Measurements from ENCODE around the gene PSMD8.

Gene PSMD8

GRCh38 chr19:38374332-38375097 is at the start of gene PSMD8:
Gene PSMD8, plus strand, starts transcription at chr19:38374571. Its CDS starts 31 bp downstream, at chr19:38374602.
- TF ChIP-seq EZH2phosphoT487 (IDR thresholded peaks at IDR 0.05; ENCODE audit: low read depth) (no peak), CTCF (IDR thresholded peaks at IDR 0.05; ENCODE audit: low read depth, low read length) (peak; percentile 39)
- no peaks in the 10 kb centered on the region for H3K9me3 ChIP-seq (ENCODE audit: insufficient read depth, low read length)
- H3K27me3 ChIP-seq (ENCODE audit: low read depth, low read length), result no peaks in the 10 kb centered on the region
- H3K36me3 ChIP-seq (replicated peaks; ENCODE audit: low read depth, low read length), result peaks cover 24% of the 10 kb centered on the region
- peaks cover 14% of the 10 kb centered on the region for H3K4me1 ChIP-seq (ENCODE audit: low read length)
- peak within 1 kb of the TSS; percentile 87 for H3K4me2 ChIP-seq (ENCODE audit: low read length)
- peaks cover 4% of the 10 kb centered on the region; the same call in 1 of the 2 replicates for H4K20me1 ChIP-seq (ENCODE audit: insufficient read depth, low read length)
- peak within 1 kb of the TSS; percentile 58 for H3K27ac ChIP-seq (ENCODE audit: low read length)
- H3K9ac ChIP-seq (ENCODE audit: low read length), result peak within 1 kb of the TSS; percentile 90
- H3K79me2 ChIP-seq (ENCODE audit: low read length), result peaks cover 41% of the 10 kb centered on the region
- H3K4me3 ChIP-seq (ENCODE audit: low read length), result peak within 1 kb of the TSS; percentile 82
- peak within 1 kb of the TSS; percentile 56 for H2AFZ ChIP-seq (ENCODE audit: low read depth, low read length)

- no peak overlapping the region for H3K27ac ChIP-seq (ENCODE audit: low read length)
Measured at GRCh38 chr19:38326591-38326990, 47.8 kb upstream of the PSMD8 start.

DNA sequence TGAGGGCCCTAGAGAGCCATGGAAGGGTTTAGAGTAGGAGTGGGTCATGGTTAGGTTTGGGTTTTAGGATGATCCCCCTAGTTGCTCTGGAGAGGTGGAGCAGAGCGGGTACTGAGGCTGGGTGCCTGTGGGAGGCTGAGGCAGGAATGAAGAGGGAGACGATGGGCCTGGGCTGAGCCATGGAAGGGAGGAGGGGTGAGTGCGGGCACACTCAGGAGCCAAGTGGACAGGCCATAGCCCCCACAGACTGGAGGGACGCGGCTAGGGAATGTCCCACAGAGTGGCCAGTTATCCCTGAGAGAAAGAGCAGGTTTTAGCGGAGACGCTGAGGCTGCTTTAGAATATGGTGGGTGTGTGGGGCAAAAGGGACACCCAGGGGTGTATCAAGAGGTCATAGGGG is 44.7 kb upstream of the PSMD8 start:
- TF ChIP-seq EZH2phosphoT487 (IDR thresholded peaks at IDR 0.05; ENCODE audit: low read depth), result no peak
- H3K27me3 ChIP-seq (ENCODE audit: low read depth, low read length), result no peaks in the 10 kb centered on the region
- no peaks in the 10 kb centered on the region for H3K9me3 ChIP-seq (ENCODE audit: insufficient read depth, low read length)
- H3K36me3 ChIP-seq (replicated peaks; ENCODE audit: low read depth, low read length), result no peaks in the 10 kb centered on the region
- no peak overlapping the region for H3K4me3 ChIP-seq (ENCODE audit: low read length)
- H3K79me2 ChIP-seq (ENCODE audit: low read length), result no peaks in the 10 kb centered on the region
- no peak overlapping the region for H3K4me2 ChIP-seq (ENCODE audit: low read length)
- H3K4me1 ChIP-seq (ENCODE audit: low read length), result no peaks in the 10 kb centered on the region
- no peak overlapping the region for H2AFZ ChIP-seq (ENCODE audit: low read depth, low read length)
- H3K9ac ChIP-seq (ENCODE audit: low read length), result no peak overlapping the region
- H3K27ac ChIP-seq (ENCODE audit: low read length), result no peak overlapping the region
- no peaks in the 10 kb centered on the region for H4K20me1 ChIP-seq (ENCODE audit: insufficient read depth, low read length)

More at GRCh38 chr19:38326591-38326990, 47.8 kb upstream of the PSMD8 start:
- Histone ChIP-seq H3K9me3 (ENCODE audit: insufficient read depth, low read length) (no peaks in the 10 kb centered on the region), H3K27me3 (ENCODE audit: low read depth, low read length) (no peaks in the 10 kb centered on the region), H3K9ac (ENCODE audit: low read length) (no peak overlapping the region), H3K79me2 (ENCODE audit: low read length) (no peaks in the 10 kb centered on the region), H3K4me2 (ENCODE audit: low read length) (no peak overlapping the region), H3K4me3 (ENCODE audit: low read length) (no peak overlapping the region), H3K36me3 (replicated peaks; ENCODE audit: low read depth, low read length) (no peaks in the 10 kb centered on the region), H3K4me1 (ENCODE audit: low read length) (peaks cover 6% of the 10 kb centered on the region; the same call in 1 of the 2 replicates), H2AFZ (ENCODE audit: low read depth, low read length) (no peak overlapping the region), H4K20me1 (ENCODE audit: insufficient read depth, low read length) (no peaks in the 10 kb centered on the region)
- TF ChIP-seq EZH2phosphoT487 (IDR thresholded peaks at IDR 0.05; ENCODE audit: low read depth) (no peak), CTCF (IDR thresholded peaks at IDR 0.05; ENCODE audit: low read depth, low read length) (no peak)

- H3K36me3 ChIP-seq (replicated peaks; ENCODE audit: low read depth, low read length), result no peaks in the 10 kb centered on the region
- no peak overlapping the region for H3K4me3 ChIP-seq (ENCODE audit: low read length)
- no peaks in the 10 kb centered on the region for H3K27me3 ChIP-seq (ENCODE audit: low read depth, low read length)
- no peak overlapping the region for H3K9ac ChIP-seq (ENCODE audit: low read length)
- H3K4me2 ChIP-seq (ENCODE audit: low read length), result no peak overlapping the region
- H4K20me1 ChIP-seq (ENCODE audit: insufficient read depth, low read length), result no peaks in the 10 kb centered on the region
- H2AFZ ChIP-seq (ENCODE audit: low read depth, low read length), result no peak overlapping the region
- no peaks in the 10 kb centered on the region for H3K79me2 ChIP-seq (ENCODE audit: low read length)
- no peaks in the 10 kb centered on the region for H3K9me3 ChIP-seq (ENCODE audit: insufficient read depth, low read length)
- H3K4me1 ChIP-seq (ENCODE audit: low read length), result peaks cover 4% of the 10 kb centered on the region
- TF ChIP-seq EZH2phosphoT487 (IDR thresholded peaks at IDR 0.05; ENCODE audit: low read depth) (no peak), CTCF (IDR thresholded peaks at IDR 0.05; ENCODE audit: low read depth, low read length) (no peak)
- no peak overlapping the region for H3K27ac ChIP-seq (ENCODE audit: low read length)
Measured at GRCh38 chr19:38331728-38332127, 42.6 kb upstream of the PSMD8 start.

Measured in OCI-LY3 (cell line).